ENCODE measurements around the gene IL17RE. TPM values are rescaled to one million over a fixed set of nuclear protein-coding genes. Genes with fewer than 3 reads are reported as not detected.
A peak's percentile ranks its signal among the peaks of the same experiment; 100 is the strongest.

IL17RE gene
- total and polyA plus RNA-seq, 2 of the 13 experiments (the other 11 are each of a cell fraction or from before 2014, with no cell fraction given), result 14.5 to 24.1 TPM

GRCh38 chr3:9946112-9947024 lies 43.7 kb downstream of the IL17RE start (continued):
- peak; percentile 81; the same call in 1 of the 2 replicates for TF ChIP-seq ZNF704 (CRISPR knock-in tag; IDR thresholded peaks at IDR 0.05; ENCODE audit: borderline replicate concordance)
- TF ChIP-seq FOSL2 (CRISPR knock-in tag; IDR thresholded peaks at IDR 0.05), result peak; percentile 48; the same call in 1 of the 2 replicates
- TF ChIP-seq SIX1 (CRISPR knock-in tag; IDR thresholded peaks at IDR 0.05; ENCODE audit: borderline replicate concordance), result no peak
- TF ChIP-seq CHD4 (IDR thresholded peaks at IDR 0.05; ENCODE audit: borderline replicate concordance, low read length), result no peak
- no peak for TF ChIP-seq NR2F1 (CRISPR knock-in tag; IDR thresholded peaks at IDR 0.05)
- TF ChIP-seq U2AF1 (optimal IDR thresholded peaks at IDR 0.05; ENCODE audit: low read depth, low read length), result no peak
- peak; percentile 64 for TF ChIP-seq ZNF768 (CRISPR knock-in tag; IDR thresholded peaks at IDR 0.05)
- peak; percentile 76; the same call in 1 of the 2 replicates for TF ChIP-seq ZNF556 (CRISPR knock-in tag; IDR thresholded peaks at IDR 0.05; ENCODE audit: borderline replicate concordance)
- TF ChIP-seq ZFP36L2 (CRISPR knock-in tag; IDR thresholded peaks at IDR 0.05), result no peak
- peak; percentile 55; the same call in 1 of the 2 replicates for TF ChIP-seq ZNF549 (CRISPR knock-in tag; IDR thresholded peaks at IDR 0.05)
- peak; percentile 78 for TF ChIP-seq ATF7-NPFF (CRISPR knock-in tag; IDR thresholded peaks at IDR 0.05; ENCODE audit: low read depth)
- peak; percentile 94 for TF ChIP-seq ZXDC (CRISPR knock-in tag; IDR thresholded peaks at IDR 0.05)
- no peak; the same call in none of the 2 replicates for TF ChIP-seq ZNF609 (CRISPR knock-in tag; IDR thresholded peaks at IDR 0.05; ENCODE audit: borderline replicate concordance)
- TF ChIP-seq NR0B2 (CRISPR knock-in tag; IDR thresholded peaks at IDR 0.05), result no peak; the same call in 1 of the 2 replicates
- 0 out of 2 replicates have a peak, but pooled peaks have one; percentile 20 for TF ChIP-seq CSRNP1 (CRISPR knock-in tag; IDR thresholded peaks at IDR 0.05)

Measured in HepG2 (cell line).